Fibroblast of lung (primary cell): Measurements from ENCODE around the gene AK5.

Experiments
- CTCF ChIP-seq, 2 donors: IDR thresholded peaks in 1 of 2; conservative IDR thresholded peaks in 1 of 2; 1 replicate in 1 of 2; 2 replicates in 1 of 2; pipeline ENCODE4 v1.5.1; 2011 to 2012; ENCODE audit warnings: low read length in 2 of 2, control low read depth in 1 of 2, inconsistent platforms in 1 of 2, low read depth in 1 of 2, mild to moderate bottlenecking in 1 of 2
- EZH2 ChIP-seq: IDR thresholded peaks from 2 replicates; pipeline ENCODE4 v1.5.1; 2012; ENCODE audit warnings: low read length, control low read depth, mild to moderate bottlenecking; ENCODE audit errors: missing control alignments

- TF ChIP-seq CTCF (conservative IDR thresholded peaks at IDR 0.05 in 1 of 2, IDR thresholded peaks at IDR 0.05 in 1 of 2; ENCODE audit: low read depth in 1 of 2, low read length in 2 of 2) = no peak
- TF ChIP-seq EZH2 = no peak
Observed at GRCh38 chr1:77281491-77282186, at the start of gene AK5.
